ENCODE measurements around the gene UBA6. TPM values are rescaled to one million over a fixed set of nuclear protein-coding genes. Genes with fewer than 3 reads are reported as not detected.
A peak's percentile ranks its signal among the peaks of the same experiment; 100 is the strongest.

UBA6 gene
- total and polyA plus RNA-seq, 2 donors (not counting 1 experiment from before 2014, with no cell fraction given): 22.8 to 64.0 TPM

DNA sequence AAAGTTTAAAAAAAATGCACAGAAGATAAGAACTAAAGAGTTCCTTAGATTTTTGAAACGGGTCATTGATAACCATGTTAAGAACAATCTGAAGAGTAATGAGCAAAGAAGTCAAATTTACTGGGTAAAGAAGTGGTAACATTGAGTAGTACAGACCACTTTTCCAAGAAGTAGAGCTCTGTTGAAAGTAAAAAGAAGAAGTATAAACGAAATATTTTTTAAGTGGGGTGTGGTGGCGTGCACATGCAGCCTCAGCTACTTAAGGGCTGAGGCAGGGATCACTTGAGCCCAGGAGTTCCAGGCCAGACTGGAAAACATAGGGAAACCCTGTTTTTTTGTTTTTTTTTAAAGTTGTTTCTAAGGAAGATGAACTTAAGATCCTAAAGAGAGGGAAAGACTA is 68.5 kb downstream of the UBA6 start:
- Histone ChIP-seq H3K9me3 (ENCODE audit: control extremely low read depth in 1 of 3, control insufficient read depth in 2 of 3, insufficient read depth in 1 of 3, low read length in 2 of 3) (no peaks in the 10 kb centered on the region), H3K79me2 (ENCODE audit: control insufficient read depth, insufficient read depth, low read length) (no peaks in the 10 kb centered on the region), H3K36me3 (replicated peaks in 1 of 2; ENCODE audit: control extremely low read depth in 1 of 2, control insufficient read depth in 1 of 2, extremely low read depth in 1 of 2, insufficient read depth in 2 of 2, low read length in 1 of 2) (peaks cover 12 to 36% of the 10 kb centered on the region in 2 experiments), H2AFZ (ENCODE audit: insufficient read depth, low read depth, low read length, poor library complexity, severe bottlenecking) (no peak overlapping the region), H3K27ac (ENCODE audit: low read length in 2 of 2) (no peak overlapping the region), H3K4me2 (replicated peaks; ENCODE audit: low read depth, low read length, poor library complexity, severe bottlenecking) (peak overlapping the region; percentile 30), H3K4me1 (ENCODE audit: control insufficient read depth in 2 of 2, insufficient read depth in 2 of 2, low read length in 2 of 2) (peaks cover 6 to 16% of the 10 kb centered on the region in 2 donors), H3K9ac (ENCODE audit: low read length) (no peak overlapping the region), H3K27me3 (replicated peaks in 1 of 4; ENCODE audit: control extremely low read depth in 1 of 4, control insufficient read depth in 3 of 4, insufficient read depth in 4 of 4, low read length in 3 of 4) (no peaks in the 10 kb centered on the region), H4K20me1 (ENCODE audit: control insufficient read depth, insufficient read depth, low read length, poor library complexity, severe bottlenecking) (no peaks in the 10 kb centered on the region), H3K4me3 (ENCODE audit: control extremely low read depth in 1 of 5, extremely low read depth in 1 of 5, insufficient read depth in 1 of 5, low read depth in 2 of 5, low read length in 4 of 5) (no peak overlapping the region)
- 31% methylated on average over 2 of the region's 3 CpGs for WGBS (ENCODE audit: insufficient coverage)
- Mint-ChIP-seq H3K9me3 (ENCODE audit: insufficient read depth) (no peaks in the 10 kb centered on the region), H3K4me3 (peak overlapping the region; percentile 50), H3K4me1 (peaks cover 15% of the 10 kb centered on the region), H3K27me3 (no peaks in the 10 kb centered on the region), H3K27ac (peak overlapping the region; percentile 16)
- CTCF ChIA-PET: interaction anchor here (0.6 to 2.5 kb wide), 3 partner anchors 45 to 83 kb away, joined by 3 to 11 read pairs (median 5); no protein-coding TSS in a partner anchor
- intact Hi-C loops (cut with micrococcal nuclease): loop anchor here (2.0 to 5.0 kb wide), 2 partner anchors 35 to 88 kb away; partner anchors contain the start of gene CENPC
- ATAC-seq (ENCODE audit: low read depth) (peak; percentile 94), DNase-seq (peak; percentile 45)
- no peak for TF ChIP-seq EZH2 (IDR thresholded peaks at IDR 0.05; ENCODE audit: borderline replicate concordance, insufficient read depth, low read depth, low read length, poor library complexity, severe bottlenecking)
- no peak for TF ChIP-seq CTCF (IDR thresholded peaks at IDR 0.05)
- POLR2A ChIA-PET: no interaction called here

DNA sequence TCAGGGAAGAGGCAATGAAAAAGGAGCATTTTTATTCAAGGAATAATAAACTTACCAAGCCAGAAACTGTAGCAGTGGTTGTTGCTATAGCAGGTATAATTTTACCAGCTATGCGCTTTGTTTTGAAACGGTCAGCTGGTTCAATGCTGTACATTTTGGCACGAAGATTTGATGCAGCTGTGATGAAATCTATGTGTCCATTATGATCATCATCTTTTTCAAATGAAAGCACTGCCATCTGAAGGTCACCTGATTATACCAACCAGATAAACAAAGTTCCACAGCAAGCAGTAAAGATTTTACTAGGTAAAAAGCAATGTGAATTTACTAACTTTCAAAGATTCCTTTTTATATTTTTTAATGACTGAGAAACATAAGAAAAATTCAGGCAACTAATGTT is 76.0 kb downstream of the UBA6 start:
- DNase-seq (no peak), ATAC-seq (ENCODE audit: low read depth) (no peak)
- Mint-ChIP-seq H3K9me3 (ENCODE audit: insufficient read depth) (no peaks in the 10 kb centered on the region), H3K27ac (no peak overlapping the region), H3K4me1 (no peaks in the 10 kb centered on the region), H3K4me3 (no peak overlapping the region), H3K27me3 (no peaks in the 10 kb centered on the region)
- Histone ChIP-seq H3K4me3 (ENCODE audit: control extremely low read depth in 1 of 5, extremely low read depth in 1 of 5, insufficient read depth in 1 of 5, low read depth in 2 of 5, low read length in 4 of 5) (no peak overlapping the region), H3K4me2 (replicated peaks; ENCODE audit: low read depth, low read length, poor library complexity, severe bottlenecking) (no peak overlapping the region), H3K9ac (ENCODE audit: low read length) (no peak overlapping the region), H3K27me3 (replicated peaks in 1 of 4; ENCODE audit: control extremely low read depth in 1 of 4, control insufficient read depth in 3 of 4, insufficient read depth in 4 of 4, low read length in 3 of 4) (no peaks in the 10 kb centered on the region), H3K36me3 (replicated peaks in 1 of 2; ENCODE audit: control extremely low read depth in 1 of 2, control insufficient read depth in 1 of 2, extremely low read depth in 1 of 2, insufficient read depth in 2 of 2, low read length in 1 of 2) (peaks cover 5 to 40% of the 10 kb centered on the region in 2 experiments), H3K9me3 (ENCODE audit: control extremely low read depth in 1 of 3, control insufficient read depth in 2 of 3, insufficient read depth in 1 of 3, low read length in 2 of 3) (no peaks in the 10 kb centered on the region), H3K79me2 (ENCODE audit: control insufficient read depth, insufficient read depth, low read length) (no peaks in the 10 kb centered on the region), H3K4me1 (ENCODE audit: control insufficient read depth in 2 of 2, insufficient read depth in 2 of 2, low read length in 2 of 2) (no peaks in the 10 kb centered on the region), H4K20me1 (ENCODE audit: control insufficient read depth, insufficient read depth, low read length, poor library complexity, severe bottlenecking) (no peaks in the 10 kb centered on the region), H2AFZ (ENCODE audit: insufficient read depth, low read depth, low read length, poor library complexity, severe bottlenecking) (no peak overlapping the region), H3K27ac (ENCODE audit: low read length in 2 of 2) (no peak overlapping the region)
- ChIA-PET POLR2A (interaction anchor here (0.6 kb wide), 1 partner anchor 74 kb away, joined by 7 read pairs; no protein-coding TSS in a partner anchor), CTCF (interaction anchor here (0.6 to 2.9 kb wide), 4 partner anchors 8 to 81 kb away, joined by 3 to 9 read pairs (median 6); no protein-coding TSS in a partner anchor)
- intact Hi-C loops (cut with micrococcal nuclease): loop anchor here (1.0 to 10.0 kb wide), 2 partner anchors 70 to 76 kb away; no protein-coding TSS in a partner anchor
- WGBS (ENCODE audit: insufficient coverage): 100% methylated on average over 2 of the region's 3 CpGs
- TF ChIP-seq CTCF (IDR thresholded peaks at IDR 0.05) (no peak), EZH2 (IDR thresholded peaks at IDR 0.05; ENCODE audit: borderline replicate concordance, insufficient read depth, low read depth, low read length, poor library complexity, severe bottlenecking) (no peak)
